Astrocyte (in vitro differentiated cells and primary cell): ENCODE data around the gene NIT1.

Source experiments
- EZH2 ChIP-seq: IDR thresholded peaks from 2 replicates; pipeline ENCODE4 v1.6.1; 2012; ENCODE audit warnings: mild to moderate bottlenecking, low read length, inconsistent platforms; ENCODE audit not compliant: insufficient read depth
- TF ChIP-seq, protein P1 (sequence below): IDR thresholded peaks from 2 replicates; pipeline ENCODE4 v1.5.1; 2011; ENCODE audit warnings: low read depth, mild to moderate bottlenecking, inconsistent platforms, low read length, moderate library complexity; ENCODE audit not compliant: insufficient read depth

GRCh38 chr1:161162806-161163205 lies 44.9 kb downstream of the NIT1 start:
- no peak for TF ChIP-seq EZH2
- TF ChIP-seq, protein P1, sequence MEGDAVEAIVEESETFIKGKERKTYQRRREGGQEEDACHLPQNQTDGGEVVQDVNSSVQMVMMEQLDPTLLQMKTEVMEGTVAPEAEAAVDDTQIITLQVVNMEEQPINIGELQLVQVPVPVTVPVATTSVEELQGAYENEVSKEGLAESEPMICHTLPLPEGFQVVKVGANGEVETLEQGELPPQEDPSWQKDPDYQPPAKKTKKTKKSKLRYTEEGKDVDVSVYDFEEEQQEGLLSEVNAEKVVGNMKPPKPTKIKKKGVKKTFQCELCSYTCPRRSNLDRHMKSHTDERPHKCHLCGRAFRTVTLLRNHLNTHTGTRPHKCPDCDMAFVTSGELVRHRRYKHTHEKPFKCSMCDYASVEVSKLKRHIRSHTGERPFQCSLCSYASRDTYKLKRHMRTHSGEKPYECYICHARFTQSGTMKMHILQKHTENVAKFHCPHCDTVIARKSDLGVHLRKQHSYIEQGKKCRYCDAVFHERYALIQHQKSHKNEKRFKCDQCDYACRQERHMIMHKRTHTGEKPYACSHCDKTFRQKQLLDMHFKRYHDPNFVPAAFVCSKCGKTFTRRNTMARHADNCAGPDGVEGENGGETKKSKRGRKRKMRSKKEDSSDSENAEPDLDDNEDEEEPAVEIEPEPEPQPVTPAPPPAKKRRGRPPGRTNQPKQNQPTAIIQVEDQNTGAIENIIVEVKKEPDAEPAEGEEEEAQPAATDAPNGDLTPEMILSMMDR: no peak
